Heart left ventricle (tissue), 13 donors: Measurements from ENCODE around the gene FCHSD2.

Experiments
- CTCF ChIP-seq, 12 donors: fragments of 200-600 bp; sonication (generic) in 4 of 12; IDR thresholded peaks; one replicate each; pipeline versions ENCODE4 v1.5.0 to v1.8.0; 2018 to 2022; ENCODE audit warnings: antibody characterized with exemption in 12 of 12, mild to moderate bottlenecking in 5 of 12
- POLR2A ChIP-seq, 2 donors: fragments of 450-650 bp; IDR thresholded peaks; one replicate each; pipeline ENCODE4 v1.6.1; 2017; ENCODE audit warnings: antibody characterized with exemption in 2 of 2, mild to moderate bottlenecking in 2 of 2, moderate library complexity in 2 of 2
- donor health status: ischemic (EF 13 %, LVEDD 7.1; RV severe dilation, severe dysfunction).
- donor health status: DM: no; HTN: yes; CAD: no.
- donor health status: DM: no; HTN: no; CAD: no.
- donor health status: ischemic (EF 25% LVEDD 6.9; RV normal size, moderate dysfunction).
- donor health status: ischemic (EF 25% LVEDD 5.7; RV mildly dilated, moderate dysfunction).
- donor health status: ischemic (EF 35%, LVEDD 5.7; RV mildly dilated, moderate dysfunction).
- donor health status: nonischemic (EF 11% LVEDD 7.7; RV severe dilation, severe dysfunction).
- donor health status: DM: yes; HTN: yes; CAD: no.
- donor health status: PGD.
- donor health status: ischemic (EF 29% LVEDD 5.4; RV normal size, mild dysfunction).
- donor health status: nonischemic (EF 23%, LVEDD 6.1; RV moderate dilation, normal function).

- TF ChIP-seq CTCF (IDR thresholded peaks at IDR 0.05) (no peak), POLR2A (IDR thresholded peaks at IDR 0.05) (no peak)
Measured at GRCh38 chr11:72962717-72963116, 179.4 kb downstream of the FCHSD2 start.
